GM04503 (cell line): ENCODE measurements around the gene SREBF1.

Source experiments
- DNase-seq: peaks from one replicate; pipeline ENCODE4 v3.0.0-alpha.2; 2012; ENCODE audit warnings: low read depth

Gene SREBF1

GRCh38 chr17:17824783-17825614 lies 11.8 kb downstream of the SREBF1 start:
- no peak for DNase-seq

GRCh38 chr17:17824119-17824782 lies 12.5 kb downstream of the SREBF1 start:
- DNase-seq, result no peak

- no peak for DNase-seq
These were observed 13.2 kb downstream of the SREBF1 start for GRCh38 chr17:17823433-17824118.

- DNase-seq, result no peak
These were observed 14.2 kb downstream of the SREBF1 start for GRCh38 chr17:17822616-17823015.

- peak; percentile 65 for DNase-seq
These were observed 14.6 kb downstream of the SREBF1 start for GRCh38 chr17:17822189-17822588.

DNA sequence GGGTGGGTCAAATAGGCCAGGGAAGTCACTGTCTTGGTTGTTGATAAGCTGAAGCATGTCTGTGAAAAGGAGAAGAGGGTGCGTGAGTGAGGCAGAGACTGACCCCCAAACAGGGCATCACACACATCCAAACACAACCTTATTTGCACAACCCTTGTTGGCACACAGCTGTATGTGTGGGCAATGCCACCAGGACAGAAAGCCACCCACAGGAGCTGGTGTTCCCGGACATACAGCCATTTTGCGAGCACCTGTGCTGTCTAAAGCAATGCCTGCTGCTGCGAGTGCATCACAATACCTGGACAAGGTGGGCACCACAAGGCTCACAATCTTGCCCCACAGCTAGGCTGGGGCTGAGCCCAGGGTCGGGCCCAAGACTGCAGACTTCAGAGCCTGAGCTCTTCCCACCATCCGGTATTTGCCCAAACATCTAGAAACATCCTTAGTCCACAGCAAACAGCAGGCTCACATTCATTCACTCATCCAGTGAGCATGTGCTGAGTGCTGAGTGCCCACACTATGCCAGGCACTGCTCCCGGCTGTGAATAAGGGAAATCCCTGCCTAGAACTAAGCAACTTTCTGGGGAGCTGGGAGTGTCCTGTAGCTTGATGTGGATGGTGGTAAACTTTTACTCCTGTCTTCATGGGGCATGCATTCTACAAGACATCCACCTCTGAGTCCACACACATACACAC lies 16.2 kb downstream of the SREBF1 start:
- DNase-seq, result no peak

GRCh38 chr17:17820046-17820445 lies 16.7 kb downstream of the SREBF1 start:
- DNase-seq, result no peak

GRCh38 chr17:17819561-17819995 lies 17.2 kb downstream of the SREBF1 start:
- no peak for DNase-seq

GRCh38 chr17:17819111-17819510 lies 17.7 kb downstream of the SREBF1 start:
- no peak for DNase-seq

DNA sequence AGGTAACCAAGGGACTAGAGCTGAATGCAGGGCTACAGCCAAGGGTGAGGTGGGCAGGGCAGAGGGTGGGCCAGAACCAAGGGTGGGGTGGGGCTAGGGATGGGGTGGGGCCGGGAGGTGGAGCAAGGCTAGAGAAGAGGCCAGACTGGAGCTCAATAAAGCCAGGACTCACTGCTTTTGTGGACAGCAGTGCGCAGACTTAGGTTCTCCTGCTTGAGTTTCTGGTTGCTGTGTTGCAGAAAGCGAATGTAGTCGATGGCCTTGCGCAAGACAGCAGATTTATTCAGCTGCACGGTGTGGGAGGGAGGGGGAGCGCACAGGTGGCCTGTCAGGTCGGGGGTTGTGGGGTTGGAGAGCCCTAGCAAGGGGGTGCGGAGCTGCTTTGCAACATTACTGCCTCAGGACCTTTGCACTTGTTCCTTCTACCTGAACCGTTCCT lies 18.7 kb downstream of the SREBF1 start:
- DNase-seq, result no peak

DNA sequence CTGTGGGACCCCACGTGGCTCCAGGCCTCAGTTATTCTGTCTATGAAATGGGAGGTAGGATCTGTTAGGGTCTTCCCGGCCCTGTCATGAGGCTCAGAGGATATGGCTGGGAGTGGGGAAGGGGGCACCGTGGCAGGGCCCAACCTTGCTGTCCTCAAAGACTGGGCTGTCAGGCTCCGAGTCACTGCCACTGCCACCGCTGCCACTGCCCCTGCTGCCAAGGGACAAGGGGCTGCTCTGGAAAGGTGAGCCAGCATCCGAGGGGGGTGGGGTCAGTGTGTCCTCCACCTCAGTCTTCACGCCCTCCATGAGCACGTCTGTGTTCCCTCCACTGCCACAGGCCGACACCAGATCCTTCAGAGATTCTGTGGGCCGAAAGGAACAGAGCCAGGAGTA lies 19.2 kb downstream of the SREBF1 start:
- no peak for DNase-seq

DNA sequence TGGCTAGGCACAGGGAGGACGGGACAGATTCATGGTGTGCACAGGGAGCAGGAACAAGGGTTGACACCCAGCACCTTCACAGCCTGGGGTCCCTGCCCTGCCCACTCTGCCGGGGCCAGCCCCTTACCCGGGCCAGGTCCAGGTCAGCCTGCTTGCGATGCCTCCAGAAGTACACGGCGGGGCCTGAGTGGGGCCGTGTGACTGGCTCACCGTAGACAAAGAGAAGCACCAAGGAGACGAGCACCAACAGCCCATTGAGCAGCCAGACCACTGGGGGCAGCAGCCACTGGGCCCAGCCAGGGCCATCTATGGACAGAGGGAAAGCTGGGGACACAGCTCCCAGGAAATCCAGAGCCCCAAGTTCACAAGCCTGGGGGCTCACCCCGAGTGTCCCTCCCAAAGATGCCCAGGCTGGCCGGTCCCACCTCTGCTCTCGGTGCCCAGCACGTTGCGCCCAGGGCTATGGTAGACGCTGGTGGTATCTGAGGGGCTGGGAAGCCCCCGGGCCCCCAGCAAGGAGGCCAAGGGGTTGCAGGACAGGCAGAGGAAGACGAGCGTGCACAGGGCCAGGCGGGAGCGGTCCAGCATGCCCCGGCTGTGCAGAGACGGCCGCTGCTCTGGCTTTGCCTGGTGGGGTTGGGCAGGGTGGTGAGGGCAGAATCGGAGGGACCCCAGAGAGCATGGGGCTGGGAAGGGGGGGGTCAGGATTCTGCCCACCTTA lies 19.8 kb downstream of the SREBF1 start:
- no peak for DNase-seq

GRCh38 chr17:17816240-17816814 lies 20.5 kb downstream of the SREBF1 start:
- DNase-seq, result no peak

DNA sequence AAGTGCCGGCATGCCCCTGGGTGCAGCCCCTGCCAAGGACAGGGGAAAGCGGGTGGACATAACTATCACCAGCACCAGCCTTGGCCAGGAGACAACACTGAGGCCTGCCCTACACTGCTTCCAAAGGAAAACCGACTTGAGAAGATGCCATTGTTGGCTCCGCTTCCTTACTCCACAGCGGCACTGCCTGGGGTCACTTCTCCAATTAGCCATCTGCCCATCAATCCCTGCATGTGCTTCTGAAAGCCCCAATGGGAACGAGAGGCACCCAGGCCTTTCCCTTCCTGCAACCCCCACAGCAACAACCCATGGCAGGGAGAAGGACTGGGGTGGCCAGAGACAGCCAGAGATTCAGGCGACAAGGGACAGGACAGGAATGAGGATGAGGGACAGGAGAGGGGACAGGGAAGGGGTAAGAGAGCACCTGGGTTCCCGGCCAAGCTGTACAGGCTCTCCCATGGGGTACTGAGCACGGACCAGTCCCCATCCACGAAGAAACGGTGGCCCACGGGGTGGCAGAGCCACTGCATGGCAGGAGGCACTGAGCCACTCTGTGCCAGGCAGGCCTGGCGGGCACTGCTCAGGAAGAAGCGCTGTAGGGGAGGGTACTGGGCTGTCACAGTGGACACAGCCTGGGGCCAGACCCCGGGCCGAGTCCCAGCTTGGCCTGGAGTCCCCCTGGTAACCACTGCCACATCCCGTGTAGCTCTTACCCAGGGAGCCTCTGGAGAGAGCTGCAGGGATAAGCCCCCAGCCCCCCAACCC lies 21.2 kb downstream of the SREBF1 start:
- no peak for DNase-seq

DNA sequence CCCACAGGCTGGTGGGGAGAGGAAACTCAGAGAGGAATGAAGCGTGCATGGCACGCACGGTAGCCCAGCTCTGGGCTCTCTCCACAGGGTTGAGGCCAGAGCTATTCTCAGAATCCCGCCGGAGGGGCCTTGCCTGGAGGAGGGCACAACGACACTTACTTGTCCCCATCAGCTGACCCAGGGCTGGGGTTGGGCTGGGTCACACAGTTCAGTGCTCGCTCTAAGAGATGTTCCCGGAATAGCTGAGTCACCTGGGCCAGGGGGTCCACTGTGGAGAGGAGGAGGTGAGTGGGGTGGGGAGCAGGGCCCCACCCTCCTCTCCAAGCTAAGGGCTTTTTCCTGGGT lies 21.8 kb downstream of the SREBF1 start:
- DNase-seq, result no peak

DNA sequence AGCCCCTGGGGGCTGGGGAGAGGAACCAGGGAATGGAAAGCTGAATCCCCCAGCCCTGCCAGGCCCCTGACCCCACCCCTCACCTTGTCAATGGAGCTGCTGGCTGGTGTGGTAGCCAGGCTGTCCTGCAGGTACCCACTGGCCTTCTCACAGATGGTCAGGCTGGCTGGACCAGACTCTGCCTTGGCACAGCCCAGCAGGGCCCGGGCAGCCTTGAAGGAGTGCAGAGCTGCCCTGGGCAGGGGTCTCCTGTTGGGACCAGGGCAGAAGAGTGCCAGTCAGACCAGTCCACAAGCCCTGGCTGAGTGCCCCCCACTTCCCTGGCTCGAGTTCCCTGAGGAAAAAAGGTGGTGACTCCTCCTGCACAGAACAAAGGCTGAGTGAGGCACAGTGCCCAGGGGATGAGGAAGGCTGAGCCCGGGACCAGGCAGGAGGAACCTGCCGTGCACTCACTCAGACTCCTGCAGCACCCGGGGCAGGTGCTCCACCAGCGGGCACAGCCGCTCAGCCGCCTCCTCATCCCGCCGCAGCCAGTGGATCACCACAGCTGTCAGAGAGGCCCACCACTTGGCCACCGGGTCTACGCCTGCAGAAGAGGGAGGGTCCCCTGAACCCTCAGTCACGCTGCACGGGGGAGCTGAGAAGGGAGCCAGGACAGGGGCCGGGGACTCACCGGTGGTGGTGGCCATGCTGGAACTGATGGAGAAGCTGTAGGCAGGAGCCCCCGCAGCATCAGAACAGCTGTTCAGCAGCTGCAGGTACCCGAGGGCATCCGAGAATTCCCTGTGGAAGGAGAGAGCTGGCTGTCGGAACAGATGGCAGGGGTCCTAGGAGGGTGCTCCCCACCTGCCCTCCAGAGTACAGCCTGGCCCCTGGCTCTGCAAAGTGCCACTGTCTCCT lies 22.4 kb downstream of the SREBF1 start:
- DNase-seq, result no peak

- DNase-seq, result no peak
These were observed 23.1 kb downstream of the SREBF1 start for GRCh38 chr17:17813725-17814095.

DNA sequence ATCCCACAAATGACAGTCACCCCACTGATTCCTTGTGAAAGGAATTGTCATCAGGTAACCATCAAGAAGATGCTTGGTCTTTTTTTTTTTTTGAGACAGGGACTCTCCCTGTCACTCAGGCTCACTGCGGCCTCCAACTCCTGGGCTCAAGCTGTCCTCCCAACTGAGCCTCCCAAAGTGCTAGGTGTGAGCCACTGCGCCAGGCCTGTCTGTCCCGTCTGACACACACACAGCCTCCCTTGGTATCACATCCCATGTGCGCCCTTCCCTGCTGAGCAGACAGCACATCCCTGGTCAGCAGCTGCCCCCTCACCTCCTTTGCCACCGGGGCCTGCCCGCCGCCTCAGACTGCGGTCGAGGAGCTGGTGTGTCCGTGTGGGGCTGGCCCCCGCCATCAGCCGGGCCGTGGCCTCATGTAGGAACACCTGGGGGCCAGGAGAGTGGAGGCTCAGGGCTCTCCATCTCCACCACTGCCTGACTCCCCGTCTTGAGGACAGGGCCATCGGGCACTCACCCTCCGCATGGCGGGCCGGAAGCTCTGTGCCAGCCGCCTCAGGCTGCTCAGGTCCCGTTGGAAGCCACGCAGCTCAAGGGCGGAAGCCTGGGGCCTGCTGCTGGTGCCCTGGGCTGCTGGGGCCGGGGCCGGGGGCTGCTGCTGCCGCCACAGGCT lies 23.6 kb downstream of the SREBF1 start:
- no peak for DNase-seq
